Measurements from ENCODE around the gene ATP5PO.

The ATP5PO gene

DNA sequence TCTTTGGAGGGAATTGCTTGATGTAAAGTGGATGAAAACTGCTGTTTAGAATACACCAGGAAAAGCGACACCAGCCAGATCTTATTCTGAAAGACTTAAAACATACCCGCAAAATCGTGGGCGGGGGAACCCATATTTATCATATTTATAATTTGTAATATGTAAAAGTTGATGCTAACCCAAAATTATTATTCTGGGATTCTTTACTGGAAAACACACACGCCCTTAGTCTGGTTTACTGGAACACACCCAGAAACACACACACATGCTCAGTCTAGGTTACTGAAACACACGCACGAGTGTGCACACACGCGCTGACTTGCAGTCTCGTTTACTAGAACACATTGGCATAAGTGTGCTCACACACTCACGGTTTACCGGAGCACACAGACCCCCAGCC lies 32.5 kb downstream of the ATP5PO start:
- TF ChIP-seq, protein P1, sequence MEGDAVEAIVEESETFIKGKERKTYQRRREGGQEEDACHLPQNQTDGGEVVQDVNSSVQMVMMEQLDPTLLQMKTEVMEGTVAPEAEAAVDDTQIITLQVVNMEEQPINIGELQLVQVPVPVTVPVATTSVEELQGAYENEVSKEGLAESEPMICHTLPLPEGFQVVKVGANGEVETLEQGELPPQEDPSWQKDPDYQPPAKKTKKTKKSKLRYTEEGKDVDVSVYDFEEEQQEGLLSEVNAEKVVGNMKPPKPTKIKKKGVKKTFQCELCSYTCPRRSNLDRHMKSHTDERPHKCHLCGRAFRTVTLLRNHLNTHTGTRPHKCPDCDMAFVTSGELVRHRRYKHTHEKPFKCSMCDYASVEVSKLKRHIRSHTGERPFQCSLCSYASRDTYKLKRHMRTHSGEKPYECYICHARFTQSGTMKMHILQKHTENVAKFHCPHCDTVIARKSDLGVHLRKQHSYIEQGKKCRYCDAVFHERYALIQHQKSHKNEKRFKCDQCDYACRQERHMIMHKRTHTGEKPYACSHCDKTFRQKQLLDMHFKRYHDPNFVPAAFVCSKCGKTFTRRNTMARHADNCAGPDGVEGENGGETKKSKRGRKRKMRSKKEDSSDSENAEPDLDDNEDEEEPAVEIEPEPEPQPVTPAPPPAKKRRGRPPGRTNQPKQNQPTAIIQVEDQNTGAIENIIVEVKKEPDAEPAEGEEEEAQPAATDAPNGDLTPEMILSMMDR (IDR thresholded peaks at IDR 0.05), result no peak

GRCh38 chr21:33881689-33882440 lies 33.7 kb downstream of the ATP5PO start:
- TF ChIP-seq, protein P1 (IDR thresholded peaks at IDR 0.05), result no peak

DNA sequence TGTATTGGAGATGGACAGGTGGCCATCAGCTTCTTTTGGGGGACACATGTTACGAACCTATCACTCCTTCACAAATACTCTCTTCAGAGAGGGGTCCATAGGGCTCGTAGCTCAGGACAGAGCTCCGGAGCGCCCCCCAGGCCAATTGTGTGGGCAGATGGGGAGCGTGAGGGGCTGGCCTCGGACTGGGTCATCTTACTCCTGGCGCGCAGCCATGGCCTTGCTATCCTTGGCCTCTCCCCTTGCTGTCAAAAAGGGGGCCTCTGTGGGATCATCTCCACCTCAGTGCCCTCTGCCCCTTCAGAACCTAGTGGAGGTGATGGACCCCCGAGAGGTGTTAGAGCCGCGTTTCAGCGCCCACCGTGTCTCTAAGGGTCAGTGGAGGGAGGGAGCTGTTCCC lies 35.0 kb downstream of the ATP5PO start:
- TF ChIP-seq, protein P1 (IDR thresholded peaks at IDR 0.05), result no peak

DNA sequence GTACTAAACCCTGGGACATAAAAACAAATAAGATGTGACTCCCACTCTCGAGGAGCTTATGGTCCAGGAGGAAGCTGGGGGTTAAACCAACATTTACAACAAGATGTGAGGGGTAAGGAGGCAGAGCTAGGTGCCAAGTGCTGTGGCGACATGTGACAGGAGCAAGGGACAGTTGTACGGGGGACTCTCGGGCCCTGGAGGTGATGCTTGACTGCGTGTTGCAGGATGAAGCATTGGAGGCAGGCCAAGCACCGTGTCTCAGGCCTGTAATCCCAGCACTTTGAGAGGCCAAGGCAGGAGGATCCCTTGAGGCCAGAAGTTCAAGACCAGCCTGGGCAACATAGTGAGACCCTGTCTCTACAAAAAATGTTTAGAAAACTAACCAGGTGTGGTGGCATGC lies 36.8 kb downstream of the ATP5PO start:
- TF ChIP-seq, protein P1 (IDR thresholded peaks at IDR 0.05), result no peak

- TF ChIP-seq, protein P1 (IDR thresholded peaks at IDR 0.05), result no peak
Measured at GRCh38 chr21:33875026-33875695, 40.4 kb downstream of the ATP5PO start.

DNA sequence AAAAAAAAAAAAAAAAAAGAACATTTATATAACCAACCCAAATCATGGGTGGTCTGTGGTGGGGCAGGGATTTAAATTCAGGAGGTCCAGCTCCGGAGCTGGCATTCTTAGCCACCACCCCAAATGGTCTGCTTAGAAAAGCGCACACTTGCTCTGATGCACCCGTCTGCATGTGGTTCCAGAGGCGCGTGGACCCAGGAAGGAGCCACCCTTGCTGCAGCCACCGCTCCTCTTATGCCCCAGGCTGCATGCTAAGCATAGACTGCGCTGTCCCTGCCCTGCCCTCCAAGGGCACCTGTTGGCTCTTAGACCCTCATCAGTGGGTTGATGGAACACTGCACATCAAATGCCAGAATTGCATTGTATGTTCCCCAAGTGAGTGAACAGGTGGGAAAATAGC lies 41.4 kb downstream of the ATP5PO start:
- TF ChIP-seq, protein P1 (IDR thresholded peaks at IDR 0.05), result no peak

GRCh38 chr21:33872881-33873515 lies 42.6 kb downstream of the ATP5PO start:
- TF ChIP-seq, protein P1 (IDR thresholded peaks at IDR 0.05), result no peak

Data from LNCAP (cell line).